NCI-H226 (cell line): ENCODE measurements around the gene H3-3A.

Experiments used
- DNase-seq: peaks from one replicate; pipeline ENCODE4 v3.0.0-alpha.2; 2015

Gene H3-3A

DNA sequence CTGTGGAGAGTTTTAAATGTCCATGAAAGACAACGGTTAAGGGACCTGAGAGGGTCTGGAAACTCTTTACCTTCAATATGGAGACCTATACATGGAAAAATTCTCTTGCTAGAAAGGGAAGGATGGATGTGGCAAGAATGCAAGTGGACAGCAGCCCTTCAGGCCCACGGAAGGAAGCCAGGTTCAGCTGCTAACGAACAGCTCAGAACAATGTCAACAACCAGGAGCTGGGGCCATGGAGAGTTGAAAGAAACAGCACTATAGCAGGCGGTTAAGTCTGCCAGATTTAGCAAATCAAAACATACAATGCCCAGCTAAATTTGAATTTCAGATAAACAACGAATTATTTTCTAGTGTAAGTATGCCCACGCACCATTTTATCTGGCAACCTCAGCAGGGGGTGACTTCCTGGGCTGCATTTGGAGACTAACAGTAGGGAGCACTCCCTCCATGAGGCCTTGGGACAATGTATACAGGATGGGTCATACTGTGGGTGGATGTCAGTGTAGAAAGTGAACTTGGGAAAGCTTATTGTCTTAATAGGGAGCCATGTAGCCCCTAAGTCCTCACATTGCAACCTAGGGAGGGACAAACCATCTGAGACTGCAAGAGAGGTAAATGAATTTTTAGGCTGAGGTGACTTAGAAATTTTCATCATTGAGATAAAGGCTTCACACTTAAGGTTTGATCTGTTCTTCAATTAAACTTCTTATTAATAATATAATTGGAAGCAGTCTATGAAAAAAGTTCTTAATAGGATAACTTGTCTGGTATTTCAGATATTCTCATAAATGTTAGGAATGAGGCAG is 7.8 kb upstream of the H3-3A start:
- no peak for DNase-seq

DNA sequence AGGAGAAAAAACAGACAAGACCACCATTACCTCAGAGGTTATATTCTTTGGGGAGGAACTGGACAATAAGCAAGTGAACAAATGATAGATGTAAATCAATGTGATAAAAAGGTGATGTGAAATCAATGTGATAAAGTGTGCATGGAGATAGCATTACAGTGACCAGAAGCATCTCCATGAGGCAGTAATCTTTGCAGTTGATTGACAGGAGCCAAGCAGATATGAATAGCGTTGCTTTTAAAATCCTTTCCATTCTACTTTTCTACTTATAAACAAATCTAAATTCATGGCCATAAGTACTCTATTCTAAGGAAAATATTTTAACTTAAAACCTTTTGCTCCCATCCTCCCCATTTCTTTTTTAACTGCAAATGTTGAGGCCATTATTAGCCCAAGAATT is 2.8 kb upstream of the H3-3A start:
- DNase-seq = no peak

DNA sequence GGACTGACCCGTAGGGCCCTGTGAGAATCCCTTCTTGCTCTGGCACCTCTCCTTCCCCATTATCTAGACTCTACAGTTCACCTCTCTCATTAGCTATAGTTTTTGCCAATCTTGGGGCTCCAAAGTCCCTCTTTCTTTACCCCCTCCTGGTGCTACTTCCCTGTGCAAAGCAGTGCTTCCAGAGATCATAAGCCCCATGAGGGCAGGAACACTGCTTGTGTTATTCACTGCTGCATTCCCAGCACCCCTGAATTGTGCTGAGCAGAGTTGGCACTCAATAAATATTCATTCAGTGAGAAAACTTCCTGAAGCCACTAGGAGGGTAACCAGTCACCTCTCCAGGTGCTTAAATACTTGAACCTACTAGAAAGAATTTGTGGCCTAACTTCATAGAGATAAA is 2.1 kb upstream of the H3-3A start:
- no peak for DNase-seq

DNA sequence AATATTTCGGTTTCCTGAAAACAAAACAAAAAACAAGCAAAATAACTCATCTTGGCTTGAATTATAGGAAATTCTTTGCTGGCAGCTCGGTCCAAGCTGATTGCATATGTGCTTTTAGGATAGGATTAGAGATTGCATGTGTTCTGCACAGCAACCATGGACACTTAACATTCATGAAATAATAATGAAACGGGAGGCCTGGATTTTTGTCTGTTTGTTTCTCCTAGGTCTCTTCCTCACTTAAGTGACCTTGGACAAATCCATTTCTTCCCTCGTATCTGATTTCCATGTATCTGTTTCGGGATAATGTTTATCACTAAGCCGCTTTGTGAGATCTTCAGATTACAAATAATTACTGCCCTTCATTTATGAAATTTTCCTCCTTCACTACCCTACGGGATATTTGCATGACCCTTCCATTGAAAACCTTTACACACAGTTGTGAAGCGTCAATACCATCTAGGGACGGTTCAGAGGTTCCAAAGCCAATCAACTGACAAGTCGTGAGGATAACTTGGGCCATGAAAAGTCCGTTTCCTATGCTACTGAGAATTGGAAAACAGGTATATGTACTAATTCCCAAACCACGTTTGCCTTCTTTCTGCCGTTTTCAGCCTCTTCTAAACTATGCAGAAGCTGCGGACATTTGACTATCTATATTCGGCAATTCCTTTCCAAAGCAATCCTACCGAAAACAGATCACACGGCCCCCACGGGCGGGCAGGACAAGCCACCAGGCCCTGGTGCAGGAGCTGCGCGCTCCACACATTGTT is 1.3 kb upstream of the H3-3A start:
- no peak for DNase-seq

DNA sequence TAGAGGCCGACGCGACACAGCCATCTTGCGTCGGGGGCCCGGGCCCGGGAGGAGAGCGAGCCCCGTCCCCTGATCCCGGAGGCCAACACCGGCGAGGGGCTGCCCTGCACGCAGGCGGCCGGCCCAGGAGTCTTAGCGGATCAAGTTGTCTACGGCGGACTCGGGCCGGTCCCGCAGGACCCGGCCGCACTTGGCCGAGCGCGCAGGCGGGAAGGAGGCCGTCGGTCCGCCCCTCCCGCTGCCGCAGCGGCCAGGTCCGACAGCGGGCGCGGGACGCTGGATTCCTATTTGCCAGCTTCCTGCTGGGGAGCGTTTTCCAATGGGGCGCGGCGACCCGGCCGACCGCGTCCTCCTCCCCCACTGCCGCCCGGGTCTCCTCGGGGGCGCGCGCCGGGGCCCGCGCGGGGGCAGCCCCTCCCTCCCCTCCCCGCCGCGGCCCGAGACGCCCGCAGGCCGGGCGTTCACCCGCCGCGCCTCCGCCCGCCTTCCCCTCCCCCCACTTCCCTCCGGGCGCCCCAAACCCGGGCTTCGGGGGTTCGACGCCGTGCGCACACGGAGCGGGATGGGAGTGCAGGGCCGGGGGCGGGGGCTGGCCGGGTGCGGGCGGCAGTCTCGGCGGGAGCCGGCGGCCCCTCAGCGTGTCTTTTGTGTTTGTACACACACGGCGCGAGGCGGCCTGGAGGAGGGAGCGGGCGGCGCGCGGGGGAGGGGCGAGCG is 517 bp upstream of the H3-3A start:
- DNase-seq = peak; percentile 9

DNA sequence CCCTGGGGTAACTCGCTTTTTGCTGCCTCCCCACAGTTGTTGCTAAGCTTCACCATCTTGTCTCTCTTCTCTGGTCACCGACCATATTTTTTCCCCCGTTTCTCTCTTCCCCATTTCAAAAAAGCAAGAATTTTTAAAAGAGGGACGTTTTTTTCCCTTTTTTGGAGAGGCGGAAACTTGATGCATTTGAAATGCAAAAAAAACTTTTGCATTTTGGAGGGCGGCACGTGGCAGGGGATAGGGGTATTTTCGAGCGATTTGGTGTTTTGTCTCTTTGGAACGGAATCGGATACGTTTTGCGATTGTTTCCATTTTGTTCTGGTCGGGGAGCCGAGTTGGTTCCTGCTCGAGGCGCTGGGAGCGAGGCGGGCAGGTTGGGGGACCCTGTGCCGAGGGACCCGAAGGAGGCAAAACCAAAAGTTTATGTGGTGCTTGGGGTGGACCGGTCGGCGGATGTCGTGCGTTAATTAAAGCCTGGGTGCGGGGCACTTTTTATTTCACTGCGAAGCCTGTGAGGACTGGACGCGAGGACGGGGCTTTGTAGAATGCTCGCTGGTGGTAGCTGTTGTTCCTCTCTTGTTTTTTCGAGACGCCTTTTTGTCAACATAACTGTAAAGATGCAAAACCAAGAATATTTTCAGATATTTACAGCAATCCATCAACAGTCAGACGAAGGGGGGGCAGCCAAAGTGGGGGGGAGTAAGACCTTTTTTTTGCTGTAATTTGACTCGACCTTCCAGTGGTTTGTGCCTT is 884 bp downstream of the H3-3A start:
- DNase-seq = no peak

DNA sequence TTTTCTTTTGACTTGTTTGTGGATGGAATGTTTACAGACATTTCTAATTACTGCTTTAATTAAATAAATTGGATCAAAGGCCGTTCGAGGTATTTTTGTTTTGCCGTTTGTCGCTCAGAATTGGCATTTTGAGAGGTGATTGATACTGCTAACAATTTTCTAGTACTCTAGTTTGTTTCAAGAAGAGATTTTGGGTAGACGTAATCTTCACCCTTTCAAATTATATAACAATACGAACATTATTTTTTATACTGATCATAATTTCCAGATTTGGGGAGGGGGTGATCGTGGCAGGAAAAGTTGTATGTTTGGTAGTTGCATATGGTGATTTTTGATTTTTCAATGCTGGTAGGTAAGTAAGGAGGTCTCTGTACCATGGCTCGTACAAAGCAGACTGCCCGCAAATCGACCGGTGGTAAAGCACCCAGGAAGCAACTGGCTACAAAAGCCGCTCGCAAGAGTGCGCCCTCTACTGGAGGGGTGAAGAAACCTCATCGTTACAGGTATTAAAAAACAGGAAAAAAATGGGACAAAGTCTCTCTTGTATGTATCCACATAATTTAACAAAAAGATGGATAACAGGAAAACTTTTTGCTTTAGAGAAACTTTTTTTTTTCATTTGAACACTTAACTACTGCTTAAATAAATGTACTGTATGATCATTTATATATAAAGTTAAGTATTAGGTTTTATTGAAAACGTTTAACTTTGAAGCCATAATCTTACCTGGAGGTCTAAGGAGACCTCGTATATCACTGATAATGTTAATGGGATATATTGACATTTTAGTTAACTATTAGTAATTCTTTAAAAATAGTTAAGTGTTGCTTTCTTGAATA is 1.7 kb downstream of the H3-3A start:
- DNase-seq = no peak

DNA sequence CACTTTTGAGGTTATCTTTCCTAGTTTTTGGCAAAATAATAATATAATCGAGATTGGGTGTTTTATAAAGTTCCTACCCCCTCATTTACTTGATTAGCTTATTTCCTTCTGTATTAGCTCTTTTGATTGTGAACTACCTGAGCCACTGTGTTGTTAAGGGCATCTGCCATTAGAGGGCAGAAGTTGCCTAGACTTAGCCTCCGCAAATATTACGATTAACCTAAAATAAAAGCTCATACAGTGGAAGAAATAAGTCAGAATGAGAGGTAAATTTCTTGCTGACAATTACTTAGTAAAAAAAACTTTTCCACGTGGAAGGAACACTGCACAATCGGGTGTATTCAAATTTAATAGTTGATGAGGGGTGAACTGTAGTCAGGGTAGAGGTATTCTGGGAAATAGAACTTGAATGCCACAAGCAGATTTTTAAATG is 2.3 kb downstream of the H3-3A start:
- no peak for DNase-seq

DNA sequence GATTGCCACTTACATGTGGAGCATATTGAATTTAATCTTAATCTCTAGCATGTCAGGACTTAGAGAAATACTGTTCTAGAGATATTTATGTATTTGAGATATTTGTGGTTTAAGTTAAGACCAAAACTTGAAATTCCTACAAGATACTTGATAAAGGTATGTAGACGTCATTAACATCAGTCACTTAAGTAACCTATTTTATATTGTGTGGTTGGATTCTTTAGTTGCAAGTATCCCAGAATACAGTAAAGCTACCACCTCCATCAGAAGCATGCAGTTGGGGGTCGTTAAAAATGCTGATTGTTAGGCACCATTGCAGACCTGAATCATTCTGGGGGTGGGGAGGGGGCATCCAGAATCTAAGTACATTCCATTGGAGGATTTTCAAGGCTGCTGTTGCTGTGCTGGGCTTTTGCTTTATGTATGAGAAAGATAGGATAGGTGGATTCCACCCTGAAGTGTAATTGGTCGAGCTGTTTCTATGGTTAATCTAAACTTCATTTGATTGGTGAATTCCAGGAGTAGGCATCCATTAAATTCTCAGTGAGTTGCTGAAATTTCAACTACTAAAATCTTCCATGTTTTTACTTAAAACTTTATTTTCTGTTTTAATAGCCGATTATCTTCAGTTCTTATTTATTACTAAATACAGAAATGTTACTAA is 4.0 kb downstream of the H3-3A start:
- DNase-seq = no peak

DNA sequence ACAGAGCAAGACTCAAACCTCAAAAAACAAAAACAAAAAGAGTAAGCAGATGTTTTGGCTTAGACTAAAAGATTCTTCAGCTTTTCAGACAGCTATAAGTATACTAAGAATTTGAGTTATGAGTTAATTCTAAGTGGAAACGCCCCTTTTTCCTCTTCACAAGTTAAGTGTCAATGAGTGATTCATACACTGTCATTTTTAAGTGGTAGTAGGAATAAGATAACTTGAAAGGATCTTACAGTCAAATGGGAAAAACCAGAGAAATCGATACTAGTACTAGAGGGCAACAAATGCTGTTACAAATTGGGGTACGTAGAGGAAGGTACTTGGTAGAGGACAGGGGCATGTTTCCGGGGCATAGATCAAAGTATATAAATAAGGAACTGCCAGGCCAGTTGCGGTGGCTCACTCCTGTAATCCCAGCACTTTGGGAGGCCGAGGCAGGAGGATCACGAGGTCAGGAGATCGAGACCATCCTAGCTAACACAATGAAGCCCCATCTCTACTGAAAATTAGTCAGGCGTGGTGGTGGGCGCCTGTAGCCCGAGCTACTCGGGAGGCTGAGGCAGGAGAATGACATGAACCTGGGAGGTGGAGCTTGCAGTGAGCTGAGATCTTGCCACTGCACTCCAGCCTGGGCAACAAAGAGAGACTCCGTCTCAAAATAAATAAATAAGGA is 7.4 kb downstream of the H3-3A start:
- no peak for DNase-seq

DNA sequence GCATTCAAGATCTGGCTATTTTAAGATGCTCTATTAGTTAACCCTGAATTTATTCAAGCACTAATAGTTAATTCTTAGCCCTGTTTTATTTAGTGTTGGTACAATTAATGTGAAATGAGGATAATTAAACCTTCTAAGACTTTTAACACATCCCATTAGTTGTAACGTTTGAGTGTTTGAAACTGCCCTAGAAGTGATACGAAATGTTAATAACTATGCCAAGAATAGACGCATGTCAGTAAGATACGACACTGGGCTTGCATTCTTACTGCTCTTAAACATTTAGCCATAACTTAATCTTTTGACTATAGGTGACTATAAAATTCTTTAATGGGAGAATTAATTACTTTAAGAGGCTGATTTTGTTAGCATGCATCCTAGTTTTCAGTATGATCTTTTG is 9.8 kb downstream of the H3-3A start:
- DNase-seq = no peak

DNA sequence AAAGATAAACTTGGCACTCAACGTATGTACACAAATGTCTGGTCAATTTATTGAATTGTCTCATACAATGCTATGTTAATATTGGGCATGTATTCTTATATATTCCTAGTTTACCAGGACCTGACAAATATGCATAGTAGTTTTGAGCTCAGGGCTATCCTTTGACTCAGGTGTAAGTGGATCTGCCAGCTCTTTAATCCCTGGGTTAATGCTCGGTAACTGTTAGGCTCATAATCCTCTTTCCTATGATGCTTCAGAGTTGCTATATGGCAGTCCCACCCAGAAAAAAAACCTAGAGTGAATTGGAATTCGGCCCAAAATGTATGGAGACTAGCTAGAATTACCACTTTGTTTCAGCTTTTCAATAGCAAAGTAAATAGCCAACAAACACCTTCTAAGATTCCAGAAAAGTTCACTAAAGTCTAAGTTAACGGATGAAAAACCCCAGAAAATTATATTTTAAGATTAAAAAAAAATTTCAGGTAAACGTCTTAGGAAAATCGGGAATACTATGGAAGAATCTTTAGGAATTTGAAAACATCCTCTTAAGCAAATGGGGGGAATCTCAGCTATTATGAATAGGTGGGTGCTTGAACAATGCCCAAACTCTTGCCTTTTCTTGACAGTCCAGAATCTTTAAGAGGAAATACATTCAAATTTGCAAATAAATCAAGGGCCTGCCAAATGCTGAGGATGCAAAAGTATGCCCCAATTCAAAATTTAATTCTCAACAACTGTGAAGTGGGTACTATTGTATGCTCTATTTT is 10.9 kb downstream of the H3-3A start:
- no peak for DNase-seq

DNA sequence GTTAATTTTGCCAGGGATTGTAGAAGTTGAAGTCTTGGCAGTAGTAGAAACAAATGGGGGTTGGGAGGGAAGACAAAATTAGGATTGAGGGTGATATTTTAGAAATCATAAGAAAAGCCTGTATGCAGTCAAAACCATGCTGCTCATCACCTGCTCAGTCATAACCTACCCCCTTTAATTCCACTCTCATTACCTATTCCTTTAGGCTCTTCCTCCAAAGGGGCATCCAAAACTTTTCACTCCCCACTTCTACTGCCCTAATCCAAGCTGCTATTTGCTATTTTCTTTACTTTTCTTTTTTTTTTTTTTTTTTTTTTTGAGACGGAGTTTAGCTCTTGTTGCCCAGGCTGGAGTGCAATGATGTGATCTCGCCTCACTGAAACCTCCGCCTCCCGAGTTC is 11.5 kb downstream of the H3-3A start:
- no peak for DNase-seq

DNA sequence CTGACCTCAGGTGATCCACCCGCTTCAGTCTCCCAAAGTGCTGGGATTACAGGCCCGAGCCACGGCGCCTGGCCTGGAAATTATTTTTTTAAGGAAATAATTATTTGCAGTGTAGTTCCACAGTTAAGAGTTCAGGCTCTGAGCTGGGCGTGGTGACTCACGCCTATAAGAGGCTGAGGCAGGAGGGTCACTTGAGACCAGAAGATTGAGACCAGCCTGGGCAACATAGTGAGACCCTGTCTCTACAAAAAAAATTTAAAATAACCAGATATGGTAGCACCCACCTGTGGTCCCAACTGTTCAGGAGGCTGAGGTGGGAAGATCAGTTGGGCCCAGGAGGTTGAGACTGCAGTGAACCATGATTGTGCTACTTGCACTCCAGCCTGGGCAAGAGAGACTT is 13.9 kb downstream of the H3-3A start:
- DNase-seq = no peak

DNA sequence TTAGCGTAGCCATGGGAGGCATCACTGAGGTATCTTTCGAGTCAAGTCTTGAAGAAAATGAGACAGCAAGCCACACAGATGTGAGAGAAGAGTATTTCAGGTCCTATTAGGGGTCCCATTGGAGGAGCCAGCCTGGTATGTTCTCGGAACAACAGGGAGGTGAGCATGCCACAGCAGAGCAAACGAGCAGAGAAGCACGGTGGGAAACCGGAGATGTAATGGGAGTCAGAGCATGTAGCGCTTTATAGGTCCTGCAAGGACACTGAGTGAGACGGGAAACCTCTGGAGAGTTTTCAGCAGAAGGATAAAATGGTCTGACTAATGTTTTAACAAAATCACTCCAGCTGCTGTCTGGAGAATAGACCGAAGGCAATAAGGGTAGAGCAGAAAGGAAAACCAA is 15.9 kb downstream of the H3-3A start:
- no peak for DNase-seq

DNA sequence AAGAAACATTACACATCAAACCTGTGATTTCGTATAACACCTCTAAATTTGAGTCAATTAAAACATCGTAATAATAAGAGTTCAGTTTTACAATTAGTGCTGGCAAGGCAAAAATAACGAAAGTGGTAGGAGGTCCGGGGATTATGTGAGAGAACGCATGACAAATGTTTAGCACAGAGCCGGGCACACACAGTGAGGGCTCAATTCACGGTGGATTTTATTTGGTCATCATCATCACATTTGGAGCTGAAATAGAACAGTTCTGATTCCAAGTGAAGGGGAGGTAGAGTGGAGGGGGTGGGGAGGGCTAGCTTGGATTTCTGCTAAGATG is 20.0 kb downstream of the H3-3A start:
- no peak for DNase-seq

DNA sequence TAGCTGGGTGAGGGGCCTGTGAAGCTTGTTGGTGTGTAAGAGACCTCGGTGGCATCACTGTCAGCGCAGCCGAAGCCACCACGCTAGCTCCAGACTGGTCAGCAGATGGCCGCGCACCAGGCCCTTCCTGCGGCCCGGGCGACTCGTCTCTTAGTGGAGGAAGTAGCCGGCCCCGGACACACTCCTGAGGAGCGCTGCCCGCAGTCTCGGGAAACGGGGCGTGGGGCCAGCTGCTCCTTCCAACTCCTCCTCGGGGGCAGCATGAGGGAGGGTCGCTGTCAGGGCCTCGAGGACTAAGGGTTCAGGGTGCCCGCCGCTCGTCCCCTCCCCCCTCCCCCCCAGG is 20.4 kb downstream of the H3-3A start:
- DNase-seq = no peak

DNA sequence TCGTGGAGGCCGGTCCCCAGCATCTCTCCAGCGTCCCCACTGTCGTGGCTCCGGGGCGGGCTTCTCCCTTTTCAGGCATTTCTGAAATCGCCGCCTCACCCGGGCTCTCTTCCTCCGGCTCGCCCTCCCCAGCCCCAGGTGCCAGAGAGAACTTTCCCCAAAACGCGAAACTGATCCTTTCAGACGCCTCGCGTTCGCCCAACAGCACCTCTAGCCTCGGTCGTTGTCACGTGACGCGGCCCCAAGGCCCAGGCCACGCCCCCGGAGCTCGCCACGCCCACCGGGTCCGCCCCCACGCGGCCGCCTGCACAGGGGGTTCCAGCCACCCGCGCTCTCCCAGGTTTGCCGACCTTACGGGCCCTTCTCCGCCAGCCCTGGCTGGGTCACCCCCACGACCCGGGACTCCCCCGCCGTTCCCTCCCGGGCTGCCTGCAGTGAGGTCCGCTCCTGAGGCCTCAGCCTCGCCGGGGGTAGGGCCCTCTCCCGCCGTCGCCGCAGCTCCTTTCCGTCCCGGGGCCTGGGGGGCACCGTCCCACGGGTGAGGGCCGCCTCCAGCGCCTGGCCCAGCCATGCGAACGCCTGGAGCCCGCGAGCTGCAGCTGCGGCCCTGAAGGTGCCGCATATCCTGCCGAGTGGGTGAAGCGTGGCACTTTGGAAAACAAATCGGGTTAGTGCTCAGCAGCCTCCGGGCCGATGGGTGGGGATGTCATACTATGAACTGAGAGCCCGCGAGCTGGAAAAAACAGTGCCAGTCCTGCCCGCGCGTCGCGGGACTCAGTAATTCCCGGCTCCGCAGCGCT is 21.0 kb downstream of the H3-3A start:
- peak; percentile 34 for DNase-seq

DNA sequence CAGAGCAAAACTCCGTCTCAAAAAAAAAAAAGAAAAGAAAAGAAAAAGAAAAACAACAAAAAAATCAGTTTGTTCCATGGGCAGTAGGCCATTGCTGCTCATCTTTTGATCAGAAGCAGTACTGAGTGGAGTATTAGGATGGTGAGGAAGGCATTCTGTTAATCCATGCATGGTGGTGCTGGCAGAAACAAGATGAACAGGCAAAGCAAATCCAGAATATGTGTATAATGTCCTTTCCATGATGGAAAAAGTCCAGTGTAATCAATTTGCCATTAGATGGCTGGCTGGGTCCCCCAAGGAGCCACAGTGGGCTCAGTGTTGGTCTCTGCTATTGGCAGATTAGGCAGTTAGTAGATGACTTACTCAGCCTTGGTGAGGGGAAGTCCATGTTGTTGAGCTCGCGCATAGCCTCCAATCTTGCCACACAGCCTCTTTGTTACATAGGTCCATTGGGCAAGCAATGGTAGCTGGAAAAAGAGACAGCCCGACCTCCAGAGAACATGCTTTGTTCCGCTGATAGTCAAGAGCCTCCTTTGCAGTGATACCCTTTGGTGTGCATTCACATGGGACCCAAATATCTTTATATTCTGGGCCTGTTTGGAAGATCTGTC is 23.3 kb downstream of the H3-3A start:
- DNase-seq = no peak
